HepG2 (cell line): ENCODE results near the gene MYO9A. TPM values are rescaled to one million over a fixed set of nuclear protein-coding genes. Genes with fewer than 3 reads are reported as not detected.

Source experiments
- CREB3 ChIP-seq: sonication (generic); formaldehyde crosslinking; IDR thresholded peaks from 2 replicates; pipeline ENCODE4 v1.5.0; 2020; ENCODE audit warnings: missing genetic modification reagents
- MTF1 ChIP-seq: sonication (generic); formaldehyde crosslinking; IDR thresholded peaks from 2 replicates; pipeline ENCODE4 v1.5.0; 2020; ENCODE audit warnings: missing genetic modification reagents
- NR2F2 ChIP-seq: IDR thresholded peaks from 2 replicates; pipeline ENCODE4 v1.6.1; 2012; ENCODE audit warnings: low read depth, inconsistent platforms, borderline replicate concordance
- POLR2G ChIP-seq: fragments of 200-400 bp; formaldehyde crosslinking; IDR thresholded peaks from 2 replicates; pipeline ENCODE4 v1.6.1; 2018; ENCODE audit warnings: mild to moderate bottlenecking, low read depth, low read length, moderate library complexity
- PRDM10 ChIP-seq: sonication (generic); formaldehyde crosslinking; IDR thresholded peaks from 2 replicates; pipeline ENCODE4 v1.4.0; 2020; ENCODE audit warnings: low read depth, missing genetic modification reagents
- RERE ChIP-seq: IDR thresholded peaks from 2 replicates; pipeline ENCODE4 v1.6.1; 2016; ENCODE audit warnings: low read depth, missing genetic modification reagents, missing compliant biosample characterization
- SP140L ChIP-seq: sonication (generic); formaldehyde crosslinking; IDR thresholded peaks from 2 replicates; pipeline ENCODE4 v1.4.0; 2020; ENCODE audit warnings: missing genetic modification reagents, borderline replicate concordance
- ZNF740 ChIP-seq: sonication (generic); formaldehyde crosslinking; IDR thresholded peaks from 2 replicates; pipeline ENCODE4 v1.4.0; 2020; ENCODE audit warnings: missing genetic modification reagents
- polyA plus RNA-seq, 8 experiments: library from polyadenylated mRNA; depleted of rRNA in 3 of 8; stranded (reverse) in 7 of 8; unstranded in 1 of 8; fragments of >200 nt; fragmentation: Illumina TruSeq in 4 of 8; extraction: Trizol in 4 of 8; gene quantifications; 2 replicates each; pipeline versions ENCODE4 v1.2.1 to v1.2.3, GENCODE V29; 2011 to 2016; ENCODE audit warnings: low read depth in 4 of 8, missing spikeins in 1 of 8, mixed read lengths in 1 of 8; ENCODE audit not compliant: insufficient read depth in 1 of 8
- total RNA-seq, 5 experiments: library from RNA; depleted of rRNA; stranded (reverse); fragments of >200 nt; fragmentation: Illumina TruSeq; extraction: Trizol; gene quantifications; 2 replicates each; pipeline ENCODE4 v1.2.3, GENCODE V29; 2016; ENCODE audit warnings: low read depth in 1 of 5
- TF ChIP-seq, protein P1 (sequence below): fragments of 450-650 bp; IDR thresholded peaks from 2 replicates; pipeline ENCODE4 v1.6.1; 2016

Gene MYO9A
- total and polyA plus RNA-seq, 2 of the 13 experiments (the other 11 are each of a cell fraction or from before 2014, with no cell fraction given), result 4.8 to 15.3 TPM

GRCh38 chr15:72140088-72140487, 22.1 kb upstream of the MYO9A start (continued):
- TF ChIP-seq, protein P1, sequence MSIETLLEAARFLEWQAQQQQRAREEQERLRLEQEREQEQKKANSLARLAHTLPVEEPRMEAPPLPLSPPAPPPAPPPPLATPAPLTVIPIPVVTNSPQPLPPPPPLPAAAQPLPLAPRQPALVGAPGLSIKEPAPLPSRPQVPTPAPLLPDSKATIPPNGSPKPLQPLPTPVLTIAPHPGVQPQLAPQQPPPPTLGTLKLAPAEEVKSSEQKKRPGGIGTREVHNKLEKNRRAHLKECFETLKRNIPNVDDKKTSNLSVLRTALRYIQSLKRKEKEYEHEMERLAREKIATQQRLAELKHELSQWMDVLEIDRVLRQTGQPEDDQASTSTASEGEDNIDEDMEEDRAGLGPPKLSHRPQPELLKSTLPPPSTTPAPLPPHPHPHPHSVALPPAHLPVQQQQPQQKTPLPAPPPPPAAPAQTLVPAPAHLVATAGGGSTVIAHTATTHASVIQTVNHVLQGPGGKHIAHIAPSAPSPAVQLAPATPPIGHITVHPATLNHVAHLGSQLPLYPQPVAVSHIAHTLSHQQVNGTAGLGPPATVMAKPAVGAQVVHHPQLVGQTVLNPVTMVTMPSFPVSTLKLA, result no peak
- TF ChIP-seq PRDM10 (CRISPR knock-in tag) (no peak), NR2F2 (no peak), MTF1 (CRISPR knock-in tag) (no peak), SP140L (CRISPR knock-in tag) (no peak), POLR2G (no peak), CREB3 (CRISPR knock-in tag) (no peak), ZNF740 (CRISPR knock-in tag) (no peak), RERE (CRISPR knock-in tag) (no peak)
